ENCODE results near the gene MTA3. TPM values are rescaled to one million over a fixed set of nuclear protein-coding genes. Genes with fewer than 3 reads are reported as not detected.
"Not testable (repeated sequence)": the region's sequence is repeated elsewhere in the genome, so short reads cannot be mapped to it uniquely, and the experiment has no call there.

MTA3 gene
- total and polyA plus RNA-seq, 2 donors (not counting 1 experiment from before 2014, with no cell fraction given), result 31.0 to 47.7 TPM

DNA sequence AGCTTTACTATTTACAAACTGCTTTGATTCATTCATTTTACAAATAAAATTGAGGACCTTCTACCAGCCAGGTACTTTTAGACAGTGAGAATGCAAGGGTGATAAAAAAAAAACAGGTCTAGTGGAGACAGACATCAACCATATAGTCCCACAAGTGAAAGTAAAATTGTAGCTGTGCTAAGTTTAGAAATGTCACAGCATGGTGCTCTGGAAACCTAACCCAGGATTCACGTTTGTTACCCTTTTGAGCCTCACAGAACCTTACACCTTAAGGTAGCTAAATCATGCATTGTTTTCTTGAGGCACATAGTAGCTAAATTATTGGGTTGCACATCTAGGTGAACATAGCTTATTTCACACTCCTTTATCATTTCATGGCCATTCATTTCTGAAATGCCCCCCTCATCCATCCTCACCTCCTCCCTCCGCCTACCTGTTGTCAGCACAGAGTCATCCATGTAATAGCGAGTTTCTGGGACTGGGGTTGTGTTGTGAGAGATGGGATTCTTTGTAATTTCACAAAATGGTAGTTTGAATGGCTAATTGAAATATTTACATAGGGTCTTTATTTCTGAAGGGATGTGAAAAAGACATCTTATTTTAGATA, 7.1 kb downstream of the MTA3 start:
- H3K79me2 ChIP-seq (ENCODE audit: control insufficient read depth, insufficient read depth, low read length), result no peaks in the 10 kb centered on the region
- H3K4me1 ChIP-seq (ENCODE audit: control insufficient read depth, extremely low read depth, insufficient read depth, low read length), result no peaks in the 10 kb centered on the region
- H3K27ac ChIP-seq (ENCODE audit: insufficient read depth, low read length), result no peak overlapping the region
- H3K36me3 ChIP-seq (ENCODE audit: control insufficient read depth, insufficient read depth, low read length), result peaks cover 7% of the 10 kb centered on the region
- H3K27me3 ChIP-seq (ENCODE audit: control insufficient read depth, insufficient read depth, low read length), result no peaks in the 10 kb centered on the region
- no peak overlapping the region for H2AFZ ChIP-seq (ENCODE audit: low read length)
- no peak overlapping the region for H3K4me2 ChIP-seq (ENCODE audit: extremely low read depth, insufficient read depth, low read length)
- TF ChIP-seq CTCF (conservative IDR thresholded peaks at IDR 0.05 in 1 of 2, IDR thresholded peaks at IDR 0.05 in 1 of 2; ENCODE audit: low read depth in 1 of 2, low read length in 2 of 2) (no peak), EZH2 (IDR thresholded peaks at IDR 0.05; ENCODE audit: low read length, missing control alignments) (no peak)
- no peak overlapping the region for H3K4me3 ChIP-seq (replicated peaks in 1 of 4; ENCODE audit: control extremely low read depth in 1 of 4, insufficient read depth in 1 of 4, low read depth in 3 of 4, low read length in 4 of 4)
- DNase-seq (ENCODE audit: low read depth in 2 of 2), result no peak
- H3K9ac ChIP-seq (ENCODE audit: insufficient read depth, low read length), result no peak overlapping the region
- no peaks in the 10 kb centered on the region for H4K20me1 ChIP-seq (ENCODE audit: control insufficient read depth, extremely low read depth, insufficient read depth, low read length)
- no peaks in the 10 kb centered on the region for H3K9me3 ChIP-seq (ENCODE audit: control insufficient read depth, insufficient read depth, low read depth, low read length)

DNA sequence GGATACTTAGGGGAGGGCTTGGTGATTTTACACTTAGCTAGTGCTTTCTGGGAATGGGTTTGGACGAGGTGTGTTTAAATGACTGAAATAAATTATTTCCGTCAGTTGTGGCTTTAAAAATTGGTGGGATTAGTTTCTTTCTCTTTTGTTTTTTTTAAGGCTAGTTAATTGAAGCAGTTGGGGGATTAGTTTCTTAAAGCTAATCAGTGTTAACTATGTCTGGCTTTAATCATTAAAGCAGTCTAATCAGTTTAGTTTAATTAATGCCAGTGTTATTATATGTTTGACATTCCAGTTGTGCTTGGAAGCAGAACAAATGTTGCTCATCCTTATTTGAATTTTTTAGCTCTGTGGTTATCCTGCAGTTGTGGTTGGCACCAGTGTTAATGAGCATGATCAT, 10.2 kb downstream of the MTA3 start:
- Histone ChIP-seq H3K4me3 (replicated peaks in 1 of 4; ENCODE audit: control extremely low read depth in 1 of 4, insufficient read depth in 1 of 4, low read depth in 3 of 4, low read length in 4 of 4) (no peak overlapping the region), H3K4me2 (ENCODE audit: extremely low read depth, insufficient read depth, low read length) (no peak overlapping the region), H3K4me1 (ENCODE audit: control insufficient read depth, extremely low read depth, insufficient read depth, low read length) (no peaks in the 10 kb centered on the region), H4K20me1 (ENCODE audit: control insufficient read depth, extremely low read depth, insufficient read depth, low read length) (no peaks in the 10 kb centered on the region), H3K79me2 (ENCODE audit: control insufficient read depth, insufficient read depth, low read length) (no peaks in the 10 kb centered on the region), H3K27me3 (ENCODE audit: control insufficient read depth, insufficient read depth, low read length) (no peaks in the 10 kb centered on the region), H3K36me3 (ENCODE audit: control insufficient read depth, insufficient read depth, low read length) (peaks cover 7% of the 10 kb centered on the region), H3K9ac (ENCODE audit: insufficient read depth, low read length) (no peak overlapping the region), H2AFZ (ENCODE audit: low read length) (no peak overlapping the region), H3K27ac (ENCODE audit: insufficient read depth, low read length) (no peak overlapping the region), H3K9me3 (ENCODE audit: control insufficient read depth, insufficient read depth, low read depth, low read length) (no peaks in the 10 kb centered on the region)
- TF ChIP-seq CTCF (conservative IDR thresholded peaks at IDR 0.05 in 1 of 2, IDR thresholded peaks at IDR 0.05 in 1 of 2; ENCODE audit: low read depth in 1 of 2, low read length in 2 of 2) (no peak), EZH2 (IDR thresholded peaks at IDR 0.05; ENCODE audit: low read length, missing control alignments) (no peak)
- no peak for DNase-seq (ENCODE audit: low read depth in 2 of 2)

DNA sequence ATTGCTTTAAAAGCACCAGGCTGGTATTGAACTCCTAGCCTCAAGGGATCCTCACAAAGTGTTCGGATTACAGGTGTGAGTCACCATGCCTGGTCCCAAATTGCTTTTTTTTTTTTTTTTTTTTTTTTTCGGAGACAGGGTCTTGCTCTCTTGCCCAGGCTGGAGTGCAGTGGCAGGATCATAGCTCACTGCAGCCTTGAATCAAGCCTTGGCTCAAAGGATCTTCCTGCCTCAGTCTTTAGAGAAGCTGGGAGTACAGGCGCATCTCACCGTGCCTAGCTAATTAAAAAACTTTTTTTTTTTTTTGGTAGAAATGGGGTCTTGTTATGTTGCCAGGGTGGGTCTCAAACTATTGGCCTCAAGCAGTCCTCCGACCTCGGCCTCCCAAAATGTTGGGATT, 12.8 kb downstream of the MTA3 start:
- no peak overlapping the region for H3K27ac ChIP-seq (ENCODE audit: insufficient read depth, low read length)
- no peak overlapping the region for H3K9ac ChIP-seq (ENCODE audit: insufficient read depth, low read length)
- H3K27me3 ChIP-seq (ENCODE audit: control insufficient read depth, insufficient read depth, low read length), result no peaks in the 10 kb centered on the region
- peaks cover 7% of the 10 kb centered on the region for H3K36me3 ChIP-seq (ENCODE audit: control insufficient read depth, insufficient read depth, low read length)
- H2AFZ ChIP-seq (ENCODE audit: low read length), result no peak overlapping the region
- H3K79me2 ChIP-seq (ENCODE audit: control insufficient read depth, insufficient read depth, low read length), result no peaks in the 10 kb centered on the region
- TF ChIP-seq EZH2 (IDR thresholded peaks at IDR 0.05; ENCODE audit: low read length, missing control alignments) (no peak), CTCF (conservative IDR thresholded peaks at IDR 0.05 in 1 of 2, IDR thresholded peaks at IDR 0.05 in 1 of 2; ENCODE audit: low read depth in 1 of 2, low read length in 2 of 2) (no peak)
- H4K20me1 ChIP-seq (ENCODE audit: control insufficient read depth, extremely low read depth, insufficient read depth, low read length), result no peaks in the 10 kb centered on the region
- no peaks in the 10 kb centered on the region for H3K4me1 ChIP-seq (ENCODE audit: control insufficient read depth, extremely low read depth, insufficient read depth, low read length)
- no peaks in the 10 kb centered on the region for H3K9me3 ChIP-seq (ENCODE audit: control insufficient read depth, insufficient read depth, low read depth, low read length)
- H3K4me3 ChIP-seq (replicated peaks in 1 of 4; ENCODE audit: control extremely low read depth in 1 of 4, insufficient read depth in 1 of 4, low read depth in 3 of 4, low read length in 4 of 4), result no peak overlapping the region
- DNase-seq (ENCODE audit: low read depth in 2 of 2), result no peak
- H3K4me2 ChIP-seq (ENCODE audit: extremely low read depth, insufficient read depth, low read length), result no peak overlapping the region

DNA sequence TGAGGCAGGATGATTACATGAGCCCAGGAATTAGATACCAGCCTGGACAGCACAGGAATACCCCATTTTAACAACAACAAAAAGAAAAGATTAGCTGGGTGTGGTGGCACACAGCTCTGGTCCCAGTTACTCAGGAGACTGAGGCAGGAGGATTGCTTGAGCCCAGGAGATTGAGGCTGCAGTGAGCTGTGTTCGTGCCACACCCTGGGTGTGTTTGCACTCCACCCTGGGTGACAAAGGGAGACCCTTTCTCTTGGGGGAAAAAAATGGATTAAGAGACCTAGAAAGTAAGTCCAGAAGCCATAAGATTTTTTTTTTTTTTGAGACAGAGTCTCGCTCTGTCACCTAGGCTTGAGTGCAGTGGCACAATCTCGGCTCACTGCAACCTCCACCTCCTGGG, 16.2 kb downstream of the MTA3 start:
- not testable (repeated sequence) for H3K4me2 ChIP-seq (ENCODE audit: extremely low read depth, insufficient read depth, low read length); H3K4me3 ChIP-seq (replicated peaks in 1 of 4; ENCODE audit: control extremely low read depth in 1 of 4, insufficient read depth in 1 of 4, low read depth in 3 of 4, low read length in 4 of 4); H3K36me3 ChIP-seq (ENCODE audit: control insufficient read depth, insufficient read depth, low read length); H3K4me1 ChIP-seq (ENCODE audit: control insufficient read depth, extremely low read depth, insufficient read depth, low read length); H3K27me3 ChIP-seq (ENCODE audit: control insufficient read depth, insufficient read depth, low read length); H2AFZ ChIP-seq (ENCODE audit: low read length); H4K20me1 ChIP-seq (ENCODE audit: control insufficient read depth, extremely low read depth, insufficient read depth, low read length); H3K9me3 ChIP-seq (ENCODE audit: control insufficient read depth, insufficient read depth, low read depth, low read length); H3K27ac ChIP-seq (ENCODE audit: insufficient read depth, low read length); DNase-seq (ENCODE audit: low read depth in 2 of 2); H3K9ac ChIP-seq (ENCODE audit: insufficient read depth, low read length); H3K79me2 ChIP-seq (ENCODE audit: control insufficient read depth, insufficient read depth, low read length)

Measured in fibroblast of lung (primary cell).